ENCODE results near the gene XRCC2. TPM values are rescaled to one million over a fixed set of nuclear protein-coding genes. Genes with fewer than 3 reads are reported as not detected.

The XRCC2 gene
- total RNA-seq, 1 donor from 2014 or later: 0.11 TPM

DNA sequence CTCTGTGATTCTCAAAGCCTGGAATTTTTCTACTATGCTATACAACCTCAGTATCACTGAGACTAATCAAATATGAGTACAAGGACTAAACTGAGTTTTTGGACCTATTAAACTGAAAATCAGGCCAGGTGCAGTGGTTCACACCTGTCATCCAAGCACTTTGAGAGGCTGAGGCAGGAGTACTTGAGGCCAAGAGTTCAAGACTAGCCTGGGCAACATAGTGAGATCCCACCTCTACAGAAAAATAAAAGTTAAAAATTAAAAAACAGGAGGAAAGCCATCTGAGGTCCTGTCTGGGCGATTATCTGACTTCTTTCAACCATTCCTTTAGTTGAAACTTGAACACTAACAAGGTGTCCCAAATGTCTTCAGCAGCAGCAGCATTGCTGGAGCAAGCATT lies 7.0 kb downstream of the XRCC2 start:
- no peak overlapping the region for H3K4me3 ChIP-seq
- H3K27ac ChIP-seq: no peak overlapping the region
- no peaks in the 10 kb centered on the region for H3K27me3 ChIP-seq
- no peaks in the 10 kb centered on the region for H3K9me3 ChIP-seq
- intact Hi-C loops (cut with DNase I): no loop called here
- TF ChIP-seq, protein P1, sequence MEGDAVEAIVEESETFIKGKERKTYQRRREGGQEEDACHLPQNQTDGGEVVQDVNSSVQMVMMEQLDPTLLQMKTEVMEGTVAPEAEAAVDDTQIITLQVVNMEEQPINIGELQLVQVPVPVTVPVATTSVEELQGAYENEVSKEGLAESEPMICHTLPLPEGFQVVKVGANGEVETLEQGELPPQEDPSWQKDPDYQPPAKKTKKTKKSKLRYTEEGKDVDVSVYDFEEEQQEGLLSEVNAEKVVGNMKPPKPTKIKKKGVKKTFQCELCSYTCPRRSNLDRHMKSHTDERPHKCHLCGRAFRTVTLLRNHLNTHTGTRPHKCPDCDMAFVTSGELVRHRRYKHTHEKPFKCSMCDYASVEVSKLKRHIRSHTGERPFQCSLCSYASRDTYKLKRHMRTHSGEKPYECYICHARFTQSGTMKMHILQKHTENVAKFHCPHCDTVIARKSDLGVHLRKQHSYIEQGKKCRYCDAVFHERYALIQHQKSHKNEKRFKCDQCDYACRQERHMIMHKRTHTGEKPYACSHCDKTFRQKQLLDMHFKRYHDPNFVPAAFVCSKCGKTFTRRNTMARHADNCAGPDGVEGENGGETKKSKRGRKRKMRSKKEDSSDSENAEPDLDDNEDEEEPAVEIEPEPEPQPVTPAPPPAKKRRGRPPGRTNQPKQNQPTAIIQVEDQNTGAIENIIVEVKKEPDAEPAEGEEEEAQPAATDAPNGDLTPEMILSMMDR (IDR thresholded peaks at IDR 0.05): no peak
- H3K36me3 ChIP-seq: no peaks in the 10 kb centered on the region
- no peak for DNase-seq (ENCODE audit: low spot score in 2 of 2)
- no peaks in the 10 kb centered on the region for H3K4me1 ChIP-seq

DNA sequence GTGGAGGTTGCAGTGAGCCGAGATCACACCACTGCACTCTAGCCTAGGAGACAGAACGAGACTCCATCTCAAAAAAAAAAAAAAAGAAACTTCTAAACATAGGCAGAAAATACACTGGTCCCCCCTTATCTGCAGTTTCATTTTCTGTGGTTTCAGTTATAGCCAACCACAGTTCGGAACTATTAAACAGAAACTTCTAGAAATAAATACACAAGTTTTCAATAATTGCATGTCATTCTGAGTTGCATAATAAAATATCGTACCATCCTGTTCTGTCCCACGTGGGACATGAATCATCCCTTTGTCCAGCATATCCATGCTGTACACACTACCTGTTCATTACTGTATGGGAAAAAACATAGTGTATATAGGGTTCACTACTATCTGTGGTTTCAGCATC lies 8.0 kb downstream of the XRCC2 start:
- no peak for DNase-seq (ENCODE audit: low spot score in 2 of 2)
- intact Hi-C loops (cut with DNase I): no loop called here
- no peak overlapping the region for H3K27ac ChIP-seq
- no peaks in the 10 kb centered on the region for H3K36me3 ChIP-seq
- no peaks in the 10 kb centered on the region for H3K27me3 ChIP-seq
- H3K4me3 ChIP-seq: no peak overlapping the region
- H3K4me1 ChIP-seq: no peaks in the 10 kb centered on the region
- H3K9me3 ChIP-seq: no peaks in the 10 kb centered on the region
- TF ChIP-seq, protein P1 (IDR thresholded peaks at IDR 0.05): no peak

DNA sequence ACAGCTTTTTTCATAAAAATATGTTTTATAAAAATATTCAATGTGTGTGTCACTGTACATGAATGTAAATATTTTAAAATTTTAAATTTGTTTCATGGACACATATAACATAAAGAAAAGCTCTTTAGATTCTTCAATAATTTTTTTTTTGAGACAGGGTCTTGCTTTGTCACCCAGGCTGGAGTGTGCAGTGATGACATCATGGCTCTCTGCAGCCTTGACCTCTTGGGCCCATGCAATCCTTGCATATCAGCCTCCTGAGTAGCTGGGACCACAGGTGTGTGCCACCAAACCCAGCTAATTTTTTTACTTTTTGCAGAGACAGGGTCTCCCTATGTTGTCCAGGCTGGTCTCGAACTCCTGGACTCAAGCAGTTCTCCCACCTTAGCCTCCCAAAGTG lies 9.9 kb downstream of the XRCC2 start:
- no peaks in the 10 kb centered on the region for H3K36me3 ChIP-seq
- H3K4me3 ChIP-seq: no peak overlapping the region
- no peaks in the 10 kb centered on the region for H3K27me3 ChIP-seq
- intact Hi-C loops (cut with DNase I): no loop called here
- no peaks in the 10 kb centered on the region for H3K4me1 ChIP-seq
- no peak for DNase-seq (ENCODE audit: low spot score in 2 of 2)
- no peak overlapping the region for H3K27ac ChIP-seq
- TF ChIP-seq, protein P1 (IDR thresholded peaks at IDR 0.05): no peak
- H3K9me3 ChIP-seq: no peaks in the 10 kb centered on the region

DNA sequence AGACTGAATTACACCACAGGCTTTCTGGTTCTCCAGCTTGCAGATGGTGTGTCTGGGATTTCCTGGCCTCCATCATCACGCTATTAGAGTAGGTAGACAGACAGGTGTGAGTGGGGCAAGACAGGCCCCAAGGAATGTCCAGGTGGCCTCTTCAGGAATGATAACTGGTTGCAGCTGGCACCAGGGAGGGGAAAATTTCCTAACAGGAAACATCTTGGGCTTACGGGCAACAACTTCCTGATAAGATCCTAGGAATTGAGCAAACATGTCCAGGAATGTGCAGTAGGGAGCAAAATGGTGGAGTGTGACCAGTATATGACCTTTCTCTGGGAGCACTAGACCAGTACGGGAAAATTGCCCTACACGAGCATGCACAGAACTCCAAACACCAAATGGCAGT lies 11.3 kb downstream of the XRCC2 start:
- H3K27ac ChIP-seq: no peak overlapping the region
- TF ChIP-seq, protein P1 (IDR thresholded peaks at IDR 0.05): no peak
- no peaks in the 10 kb centered on the region for H3K27me3 ChIP-seq
- H3K36me3 ChIP-seq: no peaks in the 10 kb centered on the region
- DNase-seq (ENCODE audit: low spot score in 2 of 2): no peak
- H3K4me1 ChIP-seq: no peaks in the 10 kb centered on the region
- H3K9me3 ChIP-seq: no peaks in the 10 kb centered on the region
- intact Hi-C loops (cut with DNase I): no loop called here
- H3K4me3 ChIP-seq: no peak overlapping the region

DNA sequence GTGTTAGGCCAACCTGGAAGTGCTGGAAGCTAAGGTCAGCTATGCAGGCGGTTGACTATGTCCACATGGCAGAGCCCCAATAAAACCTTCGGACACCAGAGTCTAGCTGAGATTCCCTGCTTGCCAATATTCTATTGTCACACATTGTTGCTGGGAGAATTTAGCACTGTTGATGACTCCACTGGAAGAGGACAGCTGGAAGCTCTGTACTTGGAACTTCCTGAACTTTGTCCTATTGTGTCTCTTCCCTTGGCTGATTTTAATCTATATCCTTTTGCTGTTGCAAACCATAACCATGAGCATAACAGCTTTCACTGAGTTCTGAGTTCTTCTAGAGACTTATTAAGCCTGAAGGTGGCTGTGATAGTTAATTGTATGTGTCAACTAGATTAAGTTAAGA lies 12.0 kb downstream of the XRCC2 start:
- Histone ChIP-seq H3K4me1 (no peaks in the 10 kb centered on the region), H3K36me3 (no peaks in the 10 kb centered on the region), H3K9me3 (no peaks in the 10 kb centered on the region), H3K27me3 (no peaks in the 10 kb centered on the region), H3K27ac (no peak overlapping the region), H3K4me3 (no peak overlapping the region)
- TF ChIP-seq, protein P1 (IDR thresholded peaks at IDR 0.05): no peak
- intact Hi-C loops (cut with DNase I): no loop called here
- DNase-seq (ENCODE audit: low spot score in 2 of 2): no peak

DNA sequence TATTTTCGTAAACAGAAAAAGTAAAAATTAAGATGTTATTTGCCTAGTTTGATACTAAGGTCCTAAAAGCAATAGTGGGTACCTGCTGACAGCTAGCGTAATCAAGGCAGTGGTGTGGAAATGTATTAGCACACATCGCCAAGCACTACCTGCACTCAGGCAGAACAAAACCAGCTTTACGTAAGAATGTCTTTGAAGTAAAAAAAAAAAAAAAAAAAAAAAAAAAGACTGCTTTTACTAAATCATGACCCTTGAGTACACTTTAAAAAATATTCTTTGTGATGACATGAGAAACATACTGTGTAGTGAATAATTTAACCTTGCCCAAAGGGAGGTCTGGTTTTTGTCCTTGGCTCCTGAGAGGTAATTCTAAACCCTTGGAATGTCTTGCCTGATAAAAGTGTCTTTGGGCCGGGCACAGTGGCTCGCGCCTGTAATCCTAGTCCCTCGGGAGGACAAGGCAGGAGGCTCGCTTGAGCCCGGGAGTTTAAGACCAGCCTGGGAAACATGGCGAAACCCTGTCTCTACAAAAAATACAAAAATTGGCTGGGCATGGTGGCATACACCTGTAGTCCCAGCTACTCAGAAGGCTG lies 12.7 kb downstream of the XRCC2 start:
- H3K4me3 ChIP-seq: no peak overlapping the region
- intact Hi-C loops (cut with DNase I): no loop called here
- no peaks in the 10 kb centered on the region for H3K36me3 ChIP-seq
- H3K27me3 ChIP-seq: no peaks in the 10 kb centered on the region
- H3K9me3 ChIP-seq: no peaks in the 10 kb centered on the region
- TF ChIP-seq, protein P1 (IDR thresholded peaks at IDR 0.05): no peak
- no peak overlapping the region for H3K27ac ChIP-seq
- DNase-seq (ENCODE audit: low spot score in 2 of 2): no peak
- H3K4me1 ChIP-seq: no peaks in the 10 kb centered on the region

All from ascending aorta (tissue), 2 donors.